ENCODE measurements around the gene PRKCZ. TPM values are rescaled to one million over a fixed set of nuclear protein-coding genes. Genes with fewer than 3 reads are reported as not detected.

The PRKCZ gene
- polyA plus RNA-seq, 6 donors from 2014 or later = 5.7 to 12.4 (median 9.3) TPM

DNA sequence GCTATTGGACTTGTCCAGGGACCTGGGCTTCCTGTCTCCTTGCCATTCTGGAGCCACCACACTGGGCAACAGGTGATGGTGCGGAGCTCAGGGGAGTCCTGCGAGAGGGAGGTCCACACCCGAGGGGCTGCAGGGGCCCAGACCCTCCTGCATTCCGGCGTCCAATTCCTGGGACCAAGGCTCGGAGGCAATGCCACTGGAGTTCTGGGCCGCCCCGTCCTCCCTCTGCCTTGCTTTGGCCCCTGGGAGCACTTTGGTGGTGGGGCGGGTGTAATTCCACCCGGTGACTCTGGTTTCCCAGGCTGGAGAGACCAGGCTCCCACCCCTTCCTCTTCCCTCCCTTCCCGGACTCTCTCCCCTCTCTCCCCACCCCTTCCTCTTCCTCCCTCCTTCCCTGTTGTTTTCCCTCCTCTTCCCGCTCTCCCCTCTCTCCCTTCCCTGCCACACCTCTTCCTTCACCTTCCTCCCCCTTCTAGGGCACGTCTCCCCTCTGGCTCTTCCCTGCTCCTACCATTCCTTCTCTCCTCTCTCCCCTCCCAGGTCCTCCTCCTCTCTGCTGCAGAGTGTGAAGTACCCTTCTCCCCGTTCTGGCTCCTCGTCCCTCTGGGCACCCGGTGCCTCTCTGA lies 2.0 kb downstream of the PRKCZ start:
- ATAC-seq (ENCODE audit: low read depth in 2 of 2) (no peak), DNase-seq (no peak)
- Mint-ChIP-seq H3K9me3 (no peaks in the 10 kb centered on the region), H3K27me3 (peaks cover 0 to 18% (median 9%) of the 10 kb centered on the region in 3 donors), H3K36me3 (no peaks in the 10 kb centered on the region), H3K4me3 (peak overlapping the region; percentile 75 to 90 (median 83)), H3K27ac (peak overlapping the region in 2 of 6 donors; percentile 15 to 64), H3K4me1 (peaks cover 23 to 40% (median 24%) of the 10 kb centered on the region in 3 donors)

DNA sequence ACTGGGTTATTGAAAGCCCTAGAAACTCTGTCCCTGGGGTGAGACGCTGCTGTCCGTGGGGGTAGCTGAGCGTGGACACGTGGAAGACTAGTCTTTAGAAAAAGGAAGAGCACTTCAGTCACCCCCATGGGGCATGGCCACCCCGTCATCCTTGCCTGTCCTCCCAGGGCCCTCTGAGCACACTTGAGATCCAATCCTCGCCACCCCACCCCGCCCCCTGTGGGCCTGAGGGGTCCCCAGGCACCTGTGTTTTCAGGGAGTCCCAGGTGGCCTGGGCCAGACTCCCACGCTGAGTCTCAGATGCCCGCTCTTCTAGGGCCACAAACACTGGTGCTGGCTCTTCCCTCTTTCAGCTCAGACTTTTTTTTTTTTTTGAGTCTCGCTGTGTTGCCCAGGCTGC lies 2.5 kb downstream of the PRKCZ start:
- Mint-ChIP-seq H3K36me3 (no peaks in the 10 kb centered on the region), H3K9me3 (no peaks in the 10 kb centered on the region), H3K27ac (peak overlapping the region in 3 of 6 donors; percentile 15 to 64 (median 20)), H3K4me3 (peak overlapping the region; percentile 36 to 87 (median 80)), H3K4me1 (peaks cover 23 to 40% (median 24%) of the 10 kb centered on the region in 3 donors), H3K27me3 (peaks cover 0 to 16% (median 9%) of the 10 kb centered on the region in 3 donors)
- ATAC-seq (ENCODE audit: low read depth in 2 of 2) (no peak), DNase-seq (no peak)

DNA sequence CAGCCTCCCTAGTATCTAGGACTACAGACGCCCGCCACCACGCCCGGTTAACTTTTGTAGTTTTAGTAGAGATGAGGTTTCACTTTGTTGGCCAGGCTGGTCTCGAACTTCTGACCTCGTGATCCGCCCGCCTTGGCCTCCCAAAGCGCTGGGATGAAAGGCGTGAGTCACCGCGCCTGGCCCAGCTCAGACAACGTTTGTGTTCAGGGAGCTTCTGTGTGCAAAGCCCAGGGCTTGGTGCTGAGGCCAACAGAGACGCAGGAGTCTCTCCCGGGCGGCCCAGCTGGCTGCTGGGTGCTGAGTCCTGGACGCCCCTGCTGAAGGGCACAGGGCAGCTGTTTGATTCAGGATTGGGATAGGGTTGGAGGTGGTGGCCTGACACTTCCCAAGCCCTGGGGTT lies 3.0 kb downstream of the PRKCZ start:
- no peak for DNase-seq

DNA sequence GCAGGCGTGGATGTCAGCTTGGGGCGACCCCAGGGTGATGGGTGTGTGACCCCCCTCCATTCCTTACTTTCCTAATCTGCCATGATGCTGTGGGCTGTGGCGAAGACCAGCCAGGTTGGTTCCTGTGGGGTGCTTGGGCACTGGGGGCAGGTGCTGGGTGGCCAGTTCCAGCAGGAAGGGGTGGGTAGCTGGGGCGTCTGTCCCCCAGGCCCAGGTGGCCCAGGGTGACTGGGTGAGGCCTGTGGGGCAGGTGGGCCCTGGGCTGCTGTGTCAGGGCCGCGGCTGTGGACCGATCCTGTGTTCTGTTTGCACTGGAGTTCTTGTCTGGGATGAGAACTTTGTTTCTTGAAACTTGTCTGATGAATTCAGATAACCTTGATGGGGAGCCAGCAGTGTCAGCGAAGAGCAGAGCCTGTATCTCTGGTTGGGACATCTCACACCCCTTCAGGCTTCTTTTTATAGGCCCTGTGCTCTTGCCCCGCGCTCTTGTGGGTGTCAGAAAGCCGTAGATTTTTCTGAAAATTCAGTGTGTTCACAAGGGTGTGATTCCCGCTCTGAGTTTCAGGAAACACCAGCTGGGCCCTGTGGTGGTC lies 3.7 kb downstream of the PRKCZ start:
- Mint-ChIP-seq H3K36me3 (no peaks in the 10 kb centered on the region), H3K4me3 (peak overlapping the region in 2 of 8 donors; percentile 53 to 58), H3K27me3 (peaks cover 0 to 5% (median 0%) of the 10 kb centered on the region in 3 donors), H3K4me1 (peaks cover 17 to 31% (median 18%) of the 10 kb centered on the region in 3 donors), H3K9me3 (no peaks in the 10 kb centered on the region), H3K27ac (peak overlapping the region in 1 of 6 donors; percentile 55)
- no peak for ATAC-seq (ENCODE audit: low read depth in 2 of 2)
- no peak for DNase-seq

More for the DNA sequence above, 3.0 kb downstream of the PRKCZ start:
- Mint-ChIP-seq H3K9me3 (no peaks in the 10 kb centered on the region), H3K36me3 (no peaks in the 10 kb centered on the region), H3K4me3 (peak overlapping the region in 6 of 8 donors; percentile 1 to 87 (median 71)), H3K27ac (no peak overlapping the region), H3K4me1 (peaks cover 22 to 38% (median 22%) of the 10 kb centered on the region in 3 donors), H3K27me3 (peaks cover 0 to 12% (median 5%) of the 10 kb centered on the region in 3 donors)
- no peak for ATAC-seq (ENCODE audit: low read depth in 2 of 2)

- DNase-seq (no peak), ATAC-seq (ENCODE audit: low read depth in 2 of 2) (no peak)
- no peaks in the 10 kb centered on the region for H3K9me3 Mint-ChIP-seq
- H3K4me3 Mint-ChIP-seq = no peak overlapping the region
- H3K27ac Mint-ChIP-seq = no peak overlapping the region
- H3K4me1 Mint-ChIP-seq = peaks cover 10 to 24% (median 11%) of the 10 kb centered on the region in 3 donors
- H3K27me3 Mint-ChIP-seq = no peaks in the 10 kb centered on the region
- H3K36me3 Mint-ChIP-seq = no peaks in the 10 kb centered on the region
Measured at GRCh38 chr1:2054560-2054959, 4.3 kb downstream of the PRKCZ start.

GRCh38 chr1:2055911-2056575 lies 5.8 kb downstream of the PRKCZ start:
- no peak for DNase-seq
- Mint-ChIP-seq H3K9me3 (no peaks in the 10 kb centered on the region), H3K4me1 (peaks cover 10 to 24% (median 11%) of the 10 kb centered on the region in 3 donors), H3K27me3 (no peaks in the 10 kb centered on the region), H3K36me3 (no peaks in the 10 kb centered on the region), H3K27ac (no peak overlapping the region), H3K4me3 (no peak overlapping the region)
- no peak for ATAC-seq (ENCODE audit: low read depth in 2 of 2)

- Mint-ChIP-seq H3K9me3 (no peaks in the 10 kb centered on the region), H3K27me3 (no peaks in the 10 kb centered on the region), H3K27ac (no peak overlapping the region), H3K36me3 (no peaks in the 10 kb centered on the region), H3K4me3 (no peak overlapping the region), H3K4me1 (peaks cover 10 to 17% (median 11%) of the 10 kb centered on the region in 3 donors)
- DNase-seq (no peak), ATAC-seq (ENCODE audit: low read depth in 2 of 2) (no peak)
Measured at GRCh38 chr1:2056955-2057590, 6.9 kb downstream of the PRKCZ start.

- H3K4me3 Mint-ChIP-seq = no peak overlapping the region
- H3K36me3 Mint-ChIP-seq = peaks cover 0 to 10% of the 10 kb centered on the region in 2 donors
- DNase-seq = no peak
- peaks cover 0 to 5% (median 2%) of the 10 kb centered on the region in 7 donors for H3K9me3 Mint-ChIP-seq
- no peak for ATAC-seq (ENCODE audit: low read depth in 2 of 2)
- H3K27me3 Mint-ChIP-seq = no peaks in the 10 kb centered on the region
- peaks cover 0 to 4% (median 0%) of the 10 kb centered on the region in 3 donors for H3K4me1 Mint-ChIP-seq
- no peak overlapping the region for H3K27ac Mint-ChIP-seq
Measured at GRCh38 chr1:2059290-2059953, 9.2 kb downstream of the PRKCZ start.

GRCh38 chr1:2060072-2060471 lies 9.9 kb downstream of the PRKCZ start:
- Mint-ChIP-seq H3K9me3 (peaks cover 0 to 9% (median 4%) of the 10 kb centered on the region in 7 donors), H3K27me3 (no peaks in the 10 kb centered on the region), H3K36me3 (peaks cover 0 to 12% of the 10 kb centered on the region in 2 donors), H3K4me3 (no peak overlapping the region), H3K4me1 (peaks cover 0 to 4% (median 0%) of the 10 kb centered on the region in 3 donors), H3K27ac (no peak overlapping the region)
- DNase-seq = no peak
- no peak for ATAC-seq (ENCODE audit: low read depth in 2 of 2)

- Mint-ChIP-seq H3K9me3 (peaks cover 0 to 12% (median 4%) of the 10 kb centered on the region in 7 donors), H3K36me3 (peaks cover under 1 to 12% of the 10 kb centered on the region in 2 donors), H3K27me3 (no peaks in the 10 kb centered on the region), H3K27ac (no peak overlapping the region), H3K4me3 (no peak overlapping the region), H3K4me1 (peaks cover 0 to 4% (median 0%) of the 10 kb centered on the region in 3 donors)
- no peak for DNase-seq
- ATAC-seq (ENCODE audit: low read depth in 2 of 2) = no peak
Measured at GRCh38 chr1:2060535-2060934, 10.3 kb downstream of the PRKCZ start.

GRCh38 chr1:2061065-2061778 lies 11.0 kb downstream of the PRKCZ start:
- H3K4me1 Mint-ChIP-seq = peaks cover 0 to 7% (median 0%) of the 10 kb centered on the region in 3 donors
- H3K27ac Mint-ChIP-seq = no peak overlapping the region
- H3K4me3 Mint-ChIP-seq = no peak overlapping the region
- H3K9me3 Mint-ChIP-seq = peaks cover 0 to 12% (median 5%) of the 10 kb centered on the region in 7 donors
- peaks cover 7 to 12% of the 10 kb centered on the region in 2 donors for H3K36me3 Mint-ChIP-seq
- DNase-seq (no peak), ATAC-seq (ENCODE audit: low read depth in 2 of 2) (no peak)
- H3K27me3 Mint-ChIP-seq = no peaks in the 10 kb centered on the region

- H3K27ac Mint-ChIP-seq = no peak overlapping the region
- H3K27me3 Mint-ChIP-seq = no peaks in the 10 kb centered on the region
- peaks cover 12 to 19% of the 10 kb centered on the region in 2 donors for H3K36me3 Mint-ChIP-seq
- H3K4me1 Mint-ChIP-seq = peaks cover 0 to 15% (median 7%) of the 10 kb centered on the region in 3 donors
- H3K9me3 Mint-ChIP-seq = peaks cover 0 to 12% (median 5%) of the 10 kb centered on the region in 7 donors
- H3K4me3 Mint-ChIP-seq = no peak overlapping the region
- ATAC-seq (ENCODE audit: low read depth in 2 of 2) = no peak
- DNase-seq = no peak
Measured at GRCh38 chr1:2065699-2066098, 15.5 kb downstream of the PRKCZ start.
